Spleen (tissue), 13 donors: ENCODE measurements around the gene CLCN5. TPM values are rescaled to one million over a fixed set of nuclear protein-coding genes. Genes with fewer than 3 reads are reported as not detected.

Source experiments
- DNase-seq: peaks from one replicate; pipeline ENCODE4 v3.0.0-alpha.2; 2020
- H3K27ac ChIP-seq, 8 donors: fragments of 200-600 bp; sonication (generic) in 7 of 8; 1 replicate in 4 of 8; 2 replicates in 4 of 8; pipeline versions ENCODE4 v1.5.0 to v1.8.0; 2016 to 2021; ENCODE audit warnings: inconsistent platforms in 4 of 8, mild to moderate bottlenecking in 4 of 8, moderate library complexity in 1 of 8
- H3K27me3 ChIP-seq, 7 donors: fragments of 200-600 bp; sonication (generic) in 6 of 7; replicated peaks in 1 of 7; 1 replicate in 4 of 7; 2 replicates in 3 of 7; pipeline versions ENCODE4 v1.5.0 to v1.8.0; 2016 to 2021; ENCODE audit warnings: inconsistent platforms in 3 of 7, mild to moderate bottlenecking in 1 of 7
- H3K36me3 ChIP-seq, 6 donors: fragments of 200-600 bp; sonication (generic) in 5 of 6; 1 replicate in 4 of 6; 2 replicates in 2 of 6; pipeline versions ENCODE4 v1.5.0 to v1.8.0; 2016 to 2021; ENCODE audit warnings: inconsistent platforms in 2 of 6
- H3K4me1 ChIP-seq, 6 donors: fragments of 200-600 bp; sonication (generic) in 5 of 6; 1 replicate in 3 of 6; 2 replicates in 3 of 6; pipeline versions ENCODE4 v1.5.0 to v1.8.0; 2016 to 2021; ENCODE audit warnings: inconsistent platforms in 3 of 6
- H3K4me3 ChIP-seq, 8 donors: fragments of 200-600 bp; sonication (generic) in 7 of 8; 1 replicate in 4 of 8; 2 replicates in 4 of 8; pipeline versions ENCODE4 v1.5.0 to v1.8.0; 2016 to 2021; ENCODE audit warnings: inconsistent platforms in 4 of 8, mild to moderate bottlenecking in 4 of 8, moderate library complexity in 2 of 8
- H3K9me3 ChIP-seq, 8 donors: fragments of 200-600 bp; sonication (generic) in 7 of 8; 1 replicate in 4 of 8; 2 replicates in 4 of 8; pipeline versions ENCODE4 v1.5.0 to v1.8.0; 2016 to 2021; ENCODE audit warnings: inconsistent platforms in 4 of 8
- CTCF ChIP-seq, 11 experiments: fragments of 200-600 bp in 7 of 11; fragments of 450-650 bp in 4 of 11; sonication (generic) in 4 of 11; IDR thresholded peaks in 8 of 11; conservative IDR thresholded peaks in 3 of 11; 1 replicate in 7 of 11; 2 replicates in 4 of 11; pipeline versions ENCODE4 v1.4.0 to v1.8.0; 2016 to 2021; ENCODE audit warnings: antibody characterized with exemption in 11 of 11, inconsistent platforms in 4 of 11, mild to moderate bottlenecking in 1 of 11
- POLR2A ChIP-seq, 3 donors: fragments of 450-650 bp; IDR thresholded peaks; one replicate each; pipeline ENCODE4 v1.5.1; 2017; ENCODE audit warnings: antibody characterized with exemption in 3 of 3, mild to moderate bottlenecking in 1 of 3
- POLR2AphosphoS5 ChIP-seq, 3 donors: sonication (generic); formaldehyde crosslinking; IDR thresholded peaks; one replicate each; pipeline ENCODE4 v1.5.1; 2017; ENCODE audit warnings: antibody characterized with exemption in 3 of 3
- WGBS, 5 donors: extraction: QIAGEN DNeasy Blood & Tissue Kit in 3 of 5; methylation state at CpG; one replicate each; pipeline versions ENCODE4 v1.1.5 to v1.1.7; 2013 to 2018; 5-methylcytosine and 5-hydroxymethylcytosine counted together
- intact Hi-C: fragments of 100-400 bp; cut with DNase I; formaldehyde crosslinking; loops from one replicate; pipeline ENCODE4 v1.15.0; 2023; ENCODE audit warnings: low total_unique reads
- long read RNA-seq, 2 donors: transcript quantifications; one replicate each; lab custom pipeline, GENCODE V29; 2026
- polyA plus RNA-seq, 3 donors: library from polyadenylated mRNA; stranded (reverse); fragments of 200-250 nt; gene quantifications; one replicate each; pipeline ENCODE4 v1.2.1, GENCODE V29; 2013
- total RNA-seq, 7 donors: library from RNA; depleted of rRNA in 3 of 7; stranded (reverse); fragments of >200 nt in 3 of 7; fragmentation: NEBNext Ultra II Directional in 4 of 7; extraction: Animal tissue kit (Norgen Biotek cat#: 25700) in 4 of 7; gene quantifications; one replicate each; pipeline versions ENCODE4 v1.1.0 to v1.2.1, GENCODE V29; 2016 to 2021
- donor health status: healthy with polysubstance abuse.
- donor health status: DM: no; HTN: no; CAD: no; lungs with moderate emphysema.
- donor health status: DM: no; HTN: no; CAD: no.
- donor health status: Bipolar disorder and iron deficiency.
- donor health status: healthy.
- donor health status: DM: no; HTN: no; CAD: no.
- donor health status: DM: yes; HTN: yes; CAD: no.

The CLCN5 gene
- 1 to 10 TPM; 5.6 to 8.9 (median 7.5) TPM for total RNA-seq
- polyA plus RNA-seq = 1 to 10 TPM in 2 of 3 donors, under 1 TPM in 1; 0.71 to 1.5 (median 1.5) TPM
- long read RNA-seq, donor 1 = 0 reads
- long read RNA-seq, donor 2 = 0 reads

- Histone ChIP-seq H3K36me3 (no peaks in the 10 kb centered on the region), H3K27ac (peak within 1 kb of the TSS; percentile 24 to 84 (median 72)), H3K4me1 (peaks cover 0 to 13% (median 0%) of the 10 kb centered on the region in 6 donors), H3K4me3 (peak within 1 kb of the TSS; percentile 41 to 83 (median 60)), H3K9me3 (no peaks in the 10 kb centered on the region), H3K27me3 (no peaks in the 10 kb centered on the region)
- no peak for TF ChIP-seq CTCF (IDR thresholded peaks at IDR 0.05 in 8 of 11, conservative IDR thresholded peaks at IDR 0.05 in 3 of 11)
- TF ChIP-seq POLR2AphosphoS5 (IDR thresholded peaks at IDR 0.05) = peak; percentile 55 to 82 (median 80)
- no peak for TF ChIP-seq POLR2A (IDR thresholded peaks at IDR 0.05)
- DNase-seq = peak; percentile 98
- WGBS, 5 donors = 0 to 35% (median 0%) methylated on average over 22 to 83 of the region's 83 CpGs
- intact Hi-C loops = no loop called here
Measured at GRCh38 chrX:49922291-49923241, at the start of gene CLCN5. Gene CLCN5, plus strand, starts transcription at chrX:49922596. Its CDS starts 2,703 bp downstream, at chrX:49925299.

GRCh38 chrX:49876750-49877149 lies 45.6 kb upstream of the CLCN5 start:
- H3K27me3 ChIP-seq = peaks cover 0 to 8% (median 0%) of the 10 kb centered on the region in 7 donors
- H3K4me3 ChIP-seq = no peak overlapping the region
- intact Hi-C loops = no loop called here
- DNase-seq = no peak
- 1 to 7% (median 4%) methylated on average over 3 of the region's 3 CpGs for WGBS, 5 donors
- H3K36me3 ChIP-seq = no peaks in the 10 kb centered on the region
- peaks cover 0 to 42% (median 24%) of the 10 kb centered on the region in 6 donors for H3K4me1 ChIP-seq
- H3K27ac ChIP-seq = peak overlapping the region in 2 of 8 donors; percentile 81 to 88
- TF ChIP-seq POLR2AphosphoS5 (IDR thresholded peaks at IDR 0.05) (no peak), CTCF (IDR thresholded peaks at IDR 0.05 in 8 of 11, conservative IDR thresholded peaks at IDR 0.05 in 3 of 11) (peak in 10 of 11 experiments; percentile 19 to 64 (median 46))
- H3K9me3 ChIP-seq = no peaks in the 10 kb centered on the region

- Histone ChIP-seq H3K36me3 (no peaks in the 10 kb centered on the region), H3K4me1 (peaks cover 0 to 46% (median 24%) of the 10 kb centered on the region in 6 donors), H3K4me3 (peak overlapping the region in 1 of 8 donors; percentile 77), H3K27me3 (peaks cover 0 to under 1% (median 0%) of the 10 kb centered on the region in 7 donors), H3K9me3 (no peaks in the 10 kb centered on the region), H3K27ac (peak overlapping the region in 6 of 8 donors; percentile 76 to 88 (median 82))
- WGBS, 5 donors = 61 to 80% (median 67%) methylated on average over 3 to 5 of the region's 5 CpGs
- TF ChIP-seq POLR2A (IDR thresholded peaks at IDR 0.05) (no peak), CTCF (IDR thresholded peaks at IDR 0.05 in 8 of 11, conservative IDR thresholded peaks at IDR 0.05 in 3 of 11) (no peak), POLR2AphosphoS5 (IDR thresholded peaks at IDR 0.05) (no peak)
- DNase-seq = no peak
- intact Hi-C loops = no loop called here
Measured at GRCh38 chrX:49877397-49878101, 44.8 kb upstream of the CLCN5 start.
